Fibroblast of lung (primary cell): Measurements from ENCODE around the gene HSD17B3.

Source experiments
- CTCF ChIP-seq, 2 donors: IDR thresholded peaks in 1 of 2; conservative IDR thresholded peaks in 1 of 2; 1 replicate in 1 of 2; 2 replicates in 1 of 2; pipeline ENCODE4 v1.5.1; 2011 to 2012; ENCODE audit warnings: low read length in 2 of 2, control low read depth in 1 of 2, inconsistent platforms in 1 of 2, low read depth in 1 of 2, mild to moderate bottlenecking in 1 of 2
- EZH2 ChIP-seq: IDR thresholded peaks from 2 replicates; pipeline ENCODE4 v1.5.1; 2012; ENCODE audit warnings: low read length, control low read depth, mild to moderate bottlenecking; ENCODE audit errors: missing control alignments

GRCh38 chr9:96232164-96232538 lies 69.8 kb downstream of the HSD17B3 start:
- TF ChIP-seq EZH2 (no peak), CTCF (conservative IDR thresholded peaks at IDR 0.05 in 1 of 2, IDR thresholded peaks at IDR 0.05 in 1 of 2; ENCODE audit: low read depth in 1 of 2, low read length in 2 of 2) (no peak)
